HepG2 (cell line): ENCODE data around the gene FAM170B. TPM values are rescaled to one million over a fixed set of nuclear protein-coding genes. Genes with fewer than 3 reads are reported as not detected.

Experiments
- ATAC-seq: fragments of 200-7000 bp; cut with Tn5 transposase; 3 replicates; pipeline ENCODE4 v1.9.1; 2020; ENCODE audit warnings: mild to moderate bottlenecking, moderate library complexity
- Bru-seq: library from RNA; stranded (reverse); fragments of 400-500 nt; gene quantifications from one replicate; lab custom pipeline; 2021; lab: Mats Ljungman, UMichigan
- BruChase-seq, 2 experiments: library from RNA; stranded (reverse); fragments of 400-500 nt; gene quantifications; one replicate each; lab custom pipeline; 2021; lab: Mats Ljungman, UMichigan
- BruUV-seq: library from RNA; stranded (reverse); fragments of 400-500 nt; replicated peaks from 2 replicates; lab custom pipeline; 2021; lab: Mats Ljungman, UMichigan
- CTCF ChIA-PET: fragments of 300-600 bp; formaldehyde crosslinking; extraction: SDS; loops from one replicate; lab custom pipeline; 2021; ENCODE audit warnings: low total read pairs, inconsistent platforms, low intra/inter-chr PET ratio; lab: Yijun Ruan, JAX
- POLR2A ChIA-PET: fragments of 350-600 bp; sonication (Branson Sonifier 250); formaldehyde crosslinking; loops from one replicate; lab custom pipeline; 2020; ENCODE audit warnings: antibody characterized with exemption, inconsistent platforms; lab: Yijun Ruan, JAX
- DNase-seq: peaks from one replicate; pipeline ENCODE4 v3.0.0-alpha.2; 2015; ENCODE audit warnings: low spot score
- FAIRE-seq: peaks from 3 replicates; lab custom pipeline; 2011; peaks lifted over from hg19 to GRCh38; lab: Jason Lieb, UNC
- H2AFZ ChIP-seq: one replicate; pipeline ENCODE4 v1.6.1; 2011; ENCODE audit warnings: low read length, inconsistent platforms
- H3K27ac ChIP-seq: fragments of 300-600 bp; 3 replicates; pipeline ENCODE4 v1.8.0; 2011; ENCODE audit warnings: mixed run types, mild to moderate bottlenecking, mixed read lengths, low read length, inconsistent platforms; ENCODE audit not compliant: insufficient read depth; ENCODE audit errors: extremely low read length
- H3K27me3 ChIP-seq, 2 experiments: fragments of 200-600 bp in 1 of 2; 2 replicates in 1 of 2; 3 replicates in 1 of 2; pipeline versions ENCODE4 v1.6.0 to v1.8.0; 2011; ENCODE audit warnings: low read length in 2 of 2, mild to moderate bottlenecking in 2 of 2, moderate library complexity in 2 of 2, inconsistent platforms in 1 of 2; ENCODE audit not compliant: insufficient read depth in 2 of 2, control insufficient read depth in 1 of 2
- H3K36me3 ChIP-seq, 2 experiments: fragments of 200-600 bp in 1 of 2; replicated peaks in 1 of 2; 2 replicates in 1 of 2; 3 replicates in 1 of 2; pipeline versions ENCODE4 v1.5.1 to v1.8.0; 2011; ENCODE audit warnings: low read length in 2 of 2, inconsistent platforms in 1 of 2; ENCODE audit not compliant: insufficient read depth in 2 of 2, control insufficient read depth in 1 of 2
- H3K4me1 ChIP-seq: 2 replicates; pipeline ENCODE4 v1.5.1; 2012; ENCODE audit warnings: low read length, inconsistent platforms; ENCODE audit not compliant: insufficient read depth
- H3K4me2 ChIP-seq: 2 replicates; pipeline ENCODE4 v1.6.0; 2011; ENCODE audit warnings: low read depth, low read length, inconsistent platforms
- H3K4me3 ChIP-seq, 3 experiments: fragments of 200-600 bp in 1 of 3; sonication (generic), shearing (Covaris generic) in 1 of 3; replicated peaks in 1 of 3; 2 replicates each; pipeline ENCODE4 v1.5.1; 2011 to 2016; ENCODE audit warnings: low read length in 3 of 3, inconsistent platforms in 2 of 3, low read depth in 2 of 3, mild to moderate bottlenecking in 2 of 3, control low read depth in 1 of 3, mixed read lengths in 1 of 3; ENCODE audit not compliant: insufficient read depth in 1 of 3
- H3K79me2 ChIP-seq: one replicate; pipeline ENCODE4 v1.6.1; 2011; ENCODE audit warnings: low read length, inconsistent platforms; ENCODE audit not compliant: insufficient read depth
- H3K9ac ChIP-seq: 2 replicates; pipeline ENCODE4 v1.6.0; 2011; ENCODE audit warnings: mild to moderate bottlenecking, low read depth, low read length, inconsistent platforms; ENCODE audit not compliant: insufficient read depth
- H3K9me3 ChIP-seq: 2 replicates; pipeline ENCODE4 v1.5.1; 2012; ENCODE audit warnings: mild to moderate bottlenecking, low read length
- H4K20me1 ChIP-seq: 2 replicates; pipeline ENCODE4 v1.6.0; 2011; ENCODE audit warnings: inconsistent platforms, mild to moderate bottlenecking, low read length, moderate library complexity; ENCODE audit not compliant: insufficient read depth
- HHEX ChIP-seq: IDR thresholded peaks from 2 replicates; pipeline ENCODE4 v1.6.1; 2016; ENCODE audit warnings: control low read depth
- MBD4 ChIP-seq: IDR thresholded peaks from 2 replicates; pipeline ENCODE4 v1.6.1; 2012; ENCODE audit warnings: low read length, inconsistent platforms, borderline replicate concordance
- PRDM10 ChIP-seq: sonication (generic); formaldehyde crosslinking; IDR thresholded peaks from 2 replicates; pipeline ENCODE4 v1.4.0; 2020; ENCODE audit warnings: low read depth, missing genetic modification reagents
- TEAD2 ChIP-seq: sonication (generic); formaldehyde crosslinking; IDR thresholded peaks from 2 replicates; pipeline ENCODE4 v1.9.0; 2021; ENCODE audit warnings: missing genetic modification reagents
- ZNF121 ChIP-seq: sonication (generic); formaldehyde crosslinking; IDR thresholded peaks from 2 replicates; pipeline ENCODE4 v1.5.0; 2020; ENCODE audit warnings: mild to moderate bottlenecking, missing genetic modification reagents
- ZNF501 ChIP-seq: sonication (generic); formaldehyde crosslinking; IDR thresholded peaks from 2 replicates; pipeline ENCODE4 v1.5.1; 2020; ENCODE audit warnings: mild to moderate bottlenecking, moderate library complexity, missing genetic modification reagents
- ZNF775 ChIP-seq: sonication (generic); formaldehyde crosslinking; IDR thresholded peaks from 2 replicates; pipeline ENCODE4 v1.4.0; 2020; ENCODE audit warnings: missing genetic modification reagents, mild to moderate bottlenecking, moderate library complexity, borderline replicate concordance
- WGBS: methylation state at CpG from one replicate; pipeline ENCODE4 v1.1.6; 2017; ENCODE audit warnings: low lambda C conversion rate; 5-methylcytosine and 5-hydroxymethylcytosine counted together
- in situ Hi-C: cut with HindIII; loops from 2 replicates; pipeline ENCODE4 v1.10.0; 2017; ENCODE audit warnings: low pct_unique_long_range_greater_than_20kb; ENCODE audit not compliant: extremely low pct_ligation_motif_present
- intact Hi-C: fragments of 100-400 bp; cut with micrococcal nuclease; formaldehyde crosslinking; loops from one replicate; pipeline ENCODE4 v1.10.0; 2022; ENCODE audit not compliant: unreplicated experiment
- long read RNA-seq, 2 experiments: library from RNA in 1 of 2; library from polyadenylated mRNA in 1 of 2; stranded (forward) in 1 of 2; unstranded in 1 of 2; transcript quantifications; one replicate each; pipeline ENCODE4 v2.0.0, GENCODE V29; 2019 to 2022
- polyA minus RNA-seq, 3 experiments: library from RNA; depleted of rRNA, polyadenylated mRNA; stranded (reverse); fragments of >200 nt; gene quantifications; 2 replicates each; pipeline ENCODE4 v1.2.3, GENCODE V29; 2011; ENCODE audit warnings: low replicate concordance in 1 of 3
- polyA plus RNA-seq, 8 experiments: library from polyadenylated mRNA; depleted of rRNA in 3 of 8; stranded (reverse) in 7 of 8; unstranded in 1 of 8; fragments of >200 nt; fragmentation: Illumina TruSeq in 4 of 8; extraction: Trizol in 4 of 8; gene quantifications; 2 replicates each; pipeline versions ENCODE4 v1.2.1 to v1.2.3, GENCODE V29; 2011 to 2016; ENCODE audit warnings: low read depth in 4 of 8, missing spikeins in 1 of 8, mixed read lengths in 1 of 8; ENCODE audit not compliant: insufficient read depth in 1 of 8
- total RNA-seq, 5 experiments: library from RNA; depleted of rRNA; stranded (reverse); fragments of >200 nt; fragmentation: Illumina TruSeq; extraction: Trizol; gene quantifications; 2 replicates each; pipeline ENCODE4 v1.2.3, GENCODE V29; 2016; ENCODE audit warnings: low read depth in 1 of 5

The FAM170B gene
- not detected in 2 replicates for total RNA-seq (2016; rRNA removed; fragmentation: Illumina TruSeq; extraction: Trizol)
- not detected in 2 replicates for total RNA-seq (2016; cell fraction: cytosol; rRNA removed; fragmentation: Illumina TruSeq; extraction: Trizol; ENCODE audit: low read depth)
- total RNA-seq (2016; cell fraction: insoluble cytoplasmic fraction; rRNA removed; fragmentation: Illumina TruSeq; extraction: Trizol) = not detected in 2 replicates
- not detected in 2 replicates for total RNA-seq (2016; cell fraction: membrane; rRNA removed; fragmentation: Illumina TruSeq; extraction: Trizol)
- not detected in 2 replicates for total RNA-seq (2016; cell fraction: nucleus; rRNA removed; fragmentation: Illumina TruSeq; extraction: Trizol)
- polyA plus RNA-seq (2011; rRNA removed) = not detected in 2 replicates
- polyA plus RNA-seq (2011; cell fraction: cytosol; rRNA removed) = not detected in 2 replicates
- not detected in 2 replicates for polyA plus RNA-seq (2011; cell fraction: nucleus; rRNA removed)
- not detected in 2 replicates for polyA plus RNA-seq (2012)
- polyA plus RNA-seq (2016; cell fraction: cytosol; fragmentation: Illumina TruSeq; extraction: Trizol; ENCODE audit: low read depth) = not detected in 2 replicates
- polyA plus RNA-seq (2016; cell fraction: insoluble cytoplasmic fraction; fragmentation: Illumina TruSeq; extraction: Trizol; ENCODE audit: low read depth) = not detected in 2 replicates
- not detected in 2 replicates for polyA plus RNA-seq (2016; cell fraction: membrane; fragmentation: Illumina TruSeq; extraction: Trizol; ENCODE audit: low read depth)
- not detected in 2 replicates for polyA plus RNA-seq (2016; cell fraction: nucleus; fragmentation: Illumina TruSeq; extraction: Trizol; ENCODE audit: insufficient read depth, low read depth)
- polyA minus RNA-seq (2011; rRNA and poly(A)+ RNA removed; ENCODE audit: low replicate concordance) = not detected in 2 replicates
- not detected in 2 replicates for polyA minus RNA-seq (2011; cell fraction: cytosol; rRNA and poly(A)+ RNA removed)
- not detected in 2 replicates for polyA minus RNA-seq (2011; cell fraction: nucleus; rRNA and poly(A)+ RNA removed)
- Bru-seq, nascent RNA = not detected
- not detected for BruChase-seq, experiment 1, labeled RNA remaining after a 6-hour chase
- BruChase-seq, experiment 2, labeled RNA remaining after a 2-hour chase = not detected
- long read RNA-seq, experiment 1 = 0 reads
- long read RNA-seq, experiment 2 = 0 reads

GRCh38 chr10:49133706-49134248 lies at the start of gene FAM170B:
Gene FAM170B, minus strand, starts transcription at chr10:49134021. Its CDS starts 103 bp downstream, at chr10:49133918.
- no peaks in the 10 kb centered on the region for H3K9me3 ChIP-seq
- CTCF ChIA-PET = no interaction called here
- no peak for FAIRE-seq
- no peaks in the 10 kb centered on the region for H3K4me1 ChIP-seq
- POLR2A ChIA-PET = no interaction called here
- WGBS = 0% methylated on average over 1 of the region's 5 CpGs
- no peaks in the 10 kb centered on the region for H4K20me1 ChIP-seq
- no peak within 1 kb of the TSS for H3K4me2 ChIP-seq
- no peak for ATAC-seq
- H3K27me3 ChIP-seq = peaks cover 0 to 1% of the 10 kb centered on the region in 2 experiments; a peak in 3 of 5 replicates
- TF ChIP-seq HHEX (CRISPR knock-in tag) (no peak), ZNF501 (CRISPR knock-in tag) (no peak), MBD4 (no peak), PRDM10 (CRISPR knock-in tag) (no peak), ZNF775 (no peak), ZNF121 (CRISPR knock-in tag) (no peak), TEAD2 (CRISPR knock-in tag) (no peak)
- BruUV-seq = no TSS peak
- H3K4me3 ChIP-seq = no peak within 1 kb of the TSS
- intact Hi-C loops = no loop called here
- H3K79me2 ChIP-seq = no peaks in the 10 kb centered on the region
- no peak within 1 kb of the TSS for H2AFZ ChIP-seq
- no peak for DNase-seq
- no peaks in the 10 kb centered on the region for H3K36me3 ChIP-seq
- no peak within 1 kb of the TSS for H3K9ac ChIP-seq
- no peak within 1 kb of the TSS for H3K27ac ChIP-seq
- in situ Hi-C loops = no loop called here
